AG08395 (cell line): ENCODE results near the gene NECTIN1.
A peak's percentile ranks its signal among the peaks of the same experiment; 100 is the strongest.

Experiments used
- DNase-seq: peaks from one replicate; pipeline ENCODE4 v3.0.0; 2012; ENCODE audit warnings: mixed read lengths, low spot score

Gene NECTIN1

DNA sequence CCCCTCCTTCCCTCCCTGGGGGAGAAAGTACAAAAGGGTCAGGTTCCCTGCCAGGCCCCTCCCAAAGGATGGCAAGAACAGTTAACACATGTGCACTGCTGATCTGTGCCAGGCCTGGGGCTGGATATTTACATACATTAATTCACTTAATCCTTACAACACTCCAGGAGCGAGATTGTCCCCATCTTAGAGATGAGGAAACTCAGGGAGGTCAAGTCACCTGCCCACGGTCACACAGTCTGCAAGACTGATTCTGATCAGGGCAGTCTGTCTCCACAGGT, 36.5 kb downstream of the NECTIN1 start:
- DNase-seq: no peak

- DNase-seq: no peak
Measured at GRCh38 chr11:119691701-119692539, 37.1 kb downstream of the NECTIN1 start.

DNA sequence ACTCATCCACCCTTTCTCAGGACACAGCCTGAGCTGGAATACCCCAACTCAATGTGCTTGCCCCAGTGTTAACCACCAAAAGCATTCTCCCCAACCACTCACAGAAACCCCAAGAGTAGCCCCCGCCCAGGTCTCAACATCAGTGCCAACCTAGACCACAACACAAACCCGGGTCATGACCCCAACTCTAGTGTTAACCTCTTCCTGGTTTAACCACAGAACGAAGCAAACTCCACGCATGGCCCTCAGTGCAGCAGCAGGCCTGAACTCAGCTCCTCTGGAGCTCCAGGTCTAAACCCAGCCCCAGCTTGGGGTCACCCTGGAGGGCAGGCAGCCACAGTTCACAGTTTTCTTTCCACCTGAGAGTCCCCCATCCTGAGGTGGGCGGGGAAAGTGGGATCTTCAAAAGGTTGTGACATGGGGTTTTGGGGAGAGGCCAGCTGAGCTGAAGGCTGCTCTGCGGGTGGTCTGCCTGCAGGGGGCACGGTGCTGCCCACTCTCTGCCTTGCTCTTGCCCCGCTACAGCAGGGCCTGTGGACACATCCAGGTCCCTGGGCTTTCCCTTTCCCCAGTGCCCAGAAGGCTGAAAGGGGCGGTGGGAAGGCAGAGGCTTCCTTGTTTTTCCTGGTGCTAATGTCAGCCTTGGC, 37.9 kb downstream of the NECTIN1 start:
- DNase-seq: no peak

- DNase-seq: no peak
Measured at GRCh38 chr11:119689302-119689701, 39.7 kb downstream of the NECTIN1 start.

GRCh38 chr11:119688356-119688755, 40.6 kb downstream of the NECTIN1 start:
- no peak for DNase-seq

DNA sequence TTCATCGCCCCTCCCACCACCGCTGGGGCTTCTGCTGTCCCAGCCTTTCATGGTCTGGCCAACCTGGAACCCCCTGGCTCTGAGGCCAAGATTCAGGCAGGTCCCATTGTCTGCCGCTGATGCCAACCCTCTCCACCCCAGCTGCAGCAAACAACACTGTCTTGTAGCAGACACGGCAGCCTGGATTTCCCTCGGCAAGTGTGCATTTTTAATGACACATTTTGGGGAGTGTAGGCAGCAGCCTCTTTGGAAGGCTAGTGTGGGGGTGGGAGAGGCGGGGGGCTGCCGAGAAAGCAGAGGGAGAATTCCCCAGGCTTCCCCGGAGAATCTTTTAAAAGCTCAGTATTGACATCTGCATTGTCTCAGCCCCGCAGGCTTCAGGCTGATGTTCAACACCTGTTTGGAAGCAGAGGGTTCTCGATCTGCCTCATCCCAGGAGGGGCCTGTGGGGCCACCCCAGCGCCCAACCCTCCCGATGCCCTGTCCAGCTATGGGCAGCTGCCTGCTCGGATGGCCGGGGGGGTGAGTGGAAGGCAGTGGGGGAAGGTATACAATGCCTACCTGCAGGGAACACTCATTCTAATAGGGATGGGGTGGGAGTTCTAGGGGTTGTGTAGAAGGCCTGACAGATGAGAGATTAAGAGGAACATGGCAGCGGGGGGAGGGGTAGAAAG, 41.5 kb downstream of the NECTIN1 start:
- DNase-seq: no peak

DNA sequence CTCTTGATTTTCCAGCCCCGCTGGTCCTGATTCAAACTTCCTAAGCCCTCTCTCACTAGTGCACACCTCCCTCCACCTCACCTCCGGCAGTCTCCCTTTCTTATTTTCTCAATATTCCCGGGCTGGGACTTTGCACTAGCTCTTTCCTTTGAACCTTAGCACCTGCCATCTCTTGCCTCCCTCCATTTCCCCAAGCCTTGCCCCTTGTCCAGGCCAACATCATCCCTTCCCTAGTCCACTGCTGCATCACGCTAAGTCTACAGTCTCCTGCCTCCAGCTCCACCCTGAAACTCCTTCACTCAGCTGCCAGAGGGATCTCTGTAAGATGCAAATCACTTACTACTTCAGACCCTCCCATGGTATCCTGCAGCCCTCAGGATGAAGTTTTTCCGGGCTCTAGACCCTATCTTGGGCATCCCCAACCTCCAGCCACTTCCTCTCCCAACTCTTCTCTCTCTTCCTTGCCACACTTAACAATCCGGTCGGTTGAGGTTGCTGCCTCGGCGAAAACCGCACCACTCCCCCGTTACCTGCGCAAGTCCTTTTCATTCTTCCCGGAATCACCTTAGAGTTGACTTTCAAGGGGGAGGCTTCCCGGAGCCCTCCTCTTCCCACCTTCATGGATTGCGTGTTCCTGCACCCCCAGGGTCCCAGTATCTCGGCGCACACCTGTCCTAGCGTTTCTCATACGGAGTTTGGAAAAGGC, 42.7 kb downstream of the NECTIN1 start:
- no peak for DNase-seq

- no peak for DNase-seq
Measured at GRCh38 chr11:119685111-119685746, 43.8 kb downstream of the NECTIN1 start.

DNA sequence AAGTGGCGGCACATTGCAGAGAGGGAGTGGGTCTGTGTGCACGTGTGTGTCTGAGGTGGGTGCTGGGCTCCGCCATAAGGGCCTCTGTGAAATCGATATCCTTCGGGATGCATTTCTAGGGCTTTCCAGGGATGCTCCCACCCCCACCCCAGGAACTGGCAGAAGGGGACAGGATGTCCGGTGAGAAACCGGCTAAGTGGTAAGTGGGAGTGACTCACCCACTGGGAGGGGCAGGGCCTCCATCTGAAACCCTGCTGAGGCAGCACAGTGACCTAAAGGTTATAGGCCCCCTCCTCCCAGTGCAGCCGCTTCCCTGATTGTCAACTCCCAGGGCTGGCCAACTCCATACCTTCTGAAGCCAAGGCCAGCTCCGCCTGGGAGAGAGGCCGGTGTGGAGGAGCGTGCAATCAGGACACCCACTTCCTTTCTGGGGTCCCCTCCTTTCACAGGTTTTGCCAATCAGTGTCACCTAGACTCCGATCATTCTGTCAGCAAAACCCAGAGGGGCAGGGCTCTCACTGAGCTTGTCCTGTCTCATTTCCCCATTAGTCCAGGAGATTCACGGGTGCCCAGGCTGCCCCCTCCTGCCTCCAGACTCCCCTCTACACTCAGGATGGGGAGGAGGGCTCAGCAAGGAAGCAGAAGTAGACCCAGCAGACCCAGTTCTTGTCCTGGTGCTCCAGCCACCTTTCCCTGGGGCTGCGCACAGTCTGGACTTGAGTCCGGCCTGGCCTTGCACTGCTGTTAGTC, 44.5 kb downstream of the NECTIN1 start:
- DNase-seq: peak; percentile 76

DNA sequence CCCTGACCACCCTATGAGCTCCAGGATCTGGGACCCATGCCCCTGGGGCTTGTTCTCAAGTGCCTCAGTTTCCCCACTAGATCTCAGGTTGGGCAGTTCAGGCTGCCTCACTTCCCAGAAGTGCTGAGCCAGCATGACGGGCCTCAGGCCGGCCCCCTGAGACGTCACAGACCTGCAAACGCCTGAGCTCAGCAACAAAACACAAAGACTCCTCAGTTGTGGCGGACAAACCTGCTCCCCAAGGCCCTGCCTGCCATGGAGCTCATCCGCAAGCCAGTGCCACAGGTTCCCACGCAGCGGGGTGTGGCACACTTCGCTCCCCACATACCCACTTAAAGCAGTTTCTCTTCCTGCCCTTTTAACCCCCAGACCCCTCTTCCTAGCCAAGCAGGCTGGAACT, 45.2 kb downstream of the NECTIN1 start:
- DNase-seq: no peak

GRCh38 chr11:119681361-119681910, 47.6 kb downstream of the NECTIN1 start:
- DNase-seq: no peak

- no peak for DNase-seq
Measured at GRCh38 chr11:119680541-119681360, 48.2 kb downstream of the NECTIN1 start.

DNA sequence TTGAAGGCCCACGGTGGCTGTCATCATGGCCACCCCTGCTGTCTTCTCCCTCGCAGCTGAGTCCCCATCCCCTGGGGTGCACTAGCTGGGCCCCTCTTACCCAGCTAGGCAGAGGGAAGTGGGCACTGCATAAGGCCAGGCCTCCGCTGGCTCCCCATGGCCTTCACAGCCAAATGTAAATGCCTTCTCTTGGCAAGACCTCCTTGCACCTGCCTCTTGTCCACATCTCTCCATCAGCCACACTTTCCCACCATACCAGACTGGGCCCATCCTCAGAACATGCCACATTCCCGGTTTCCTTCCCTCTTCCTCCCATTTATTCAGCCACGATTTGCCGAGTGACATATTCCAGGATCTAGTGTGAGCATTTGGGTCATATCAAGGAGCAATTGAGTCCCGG, 49.7 kb downstream of the NECTIN1 start:
- no peak for DNase-seq

GRCh38 chr11:119678351-119678750, 50.6 kb downstream of the NECTIN1 start:
- no peak for DNase-seq

DNA sequence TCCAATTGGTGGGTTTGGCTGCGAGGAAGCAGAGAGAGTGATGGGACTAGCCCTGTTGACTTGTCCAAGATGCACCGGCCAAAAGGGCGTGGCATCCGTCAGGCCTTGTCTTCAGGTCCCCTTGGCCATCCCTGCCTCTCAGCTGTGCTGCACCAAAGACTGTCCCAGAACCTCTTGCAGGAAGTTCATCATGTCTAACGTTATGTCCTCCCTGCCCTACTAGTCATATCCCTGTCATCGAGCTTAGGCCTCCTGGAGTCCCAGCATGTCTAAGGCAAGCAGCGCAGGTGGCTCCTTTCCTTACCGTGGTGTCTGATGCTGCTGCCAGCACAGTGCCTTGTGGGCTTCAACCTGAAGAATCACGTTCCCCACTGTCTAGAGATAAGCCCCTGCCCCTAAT, 51.2 kb downstream of the NECTIN1 start:
- DNase-seq: no peak

GRCh38 chr11:119676461-119677020, 52.5 kb downstream of the NECTIN1 start:
- DNase-seq: peak; percentile 33

- no peak for DNase-seq
Measured at GRCh38 chr11:119673759-119674336, 55.2 kb downstream of the NECTIN1 start.

GRCh38 chr11:119673052-119673758, 55.8 kb downstream of the NECTIN1 start:
- DNase-seq: no peak

GRCh38 chr11:119672597-119672996, 56.4 kb downstream of the NECTIN1 start:
- DNase-seq: no peak
